Epithelial cell of prostate (primary cell): Measurements from ENCODE around the gene C1orf87.

Experiments used
- DNase-seq: peaks from one replicate; pipeline ENCODE4 v3.0.0-alpha.2; 2011; ENCODE audit warnings: low read depth, low spot score
- H3K27ac ChIP-seq: fragments of 450-650 bp; 2 replicates; pipeline ENCODE4 v1.5.1; 2017; ENCODE audit warnings: mild to moderate bottlenecking

C1orf87 gene

GRCh38 chr1:60073605-60074278 lies at the start of gene C1orf87:
Gene C1orf87 (minus strand): TSS chr1:60073770. CDS start chr1:60072643, 1,127 bp downstream.
- H3K27ac ChIP-seq, result no peak within 1 kb of the TSS
- DNase-seq, result no peak

GRCh38 chr1:60118085-60118484 lies 44.5 kb upstream of the C1orf87 start:
- H3K27ac ChIP-seq, result no peak overlapping the region
- no peak for DNase-seq

- H3K27ac ChIP-seq, result no peak overlapping the region
- DNase-seq, result no peak
Measured at GRCh38 chr1:60114745-60115318, 41.3 kb upstream of the C1orf87 start.

- DNase-seq, result no peak
- H3K27ac ChIP-seq, result no peak overlapping the region
Measured at GRCh38 chr1:60113596-60113995, 40.0 kb upstream of the C1orf87 start.

- no peak for DNase-seq
- no peak overlapping the region for H3K27ac ChIP-seq
Measured at GRCh38 chr1:60113028-60113427, 39.5 kb upstream of the C1orf87 start.

GRCh38 chr1:60111716-60112115 lies 38.1 kb upstream of the C1orf87 start:
- no peak for DNase-seq
- H3K27ac ChIP-seq, result no peak overlapping the region

GRCh38 chr1:60111118-60111517 lies 37.5 kb upstream of the C1orf87 start:
- no peak for DNase-seq
- H3K27ac ChIP-seq, result no peak overlapping the region

- DNase-seq, result no peak
Measured at GRCh38 chr1:60108196-60108595, 34.6 kb upstream of the C1orf87 start.

GRCh38 chr1:60103186-60103585 lies 29.6 kb upstream of the C1orf87 start:
- H3K27ac ChIP-seq, result no peak overlapping the region
- DNase-seq, result no peak

More at GRCh38 chr1:60108196-60108595, 34.6 kb upstream of the C1orf87 start:
- no peak overlapping the region for H3K27ac ChIP-seq

- no peak for DNase-seq
- H3K27ac ChIP-seq, result no peak overlapping the region
Measured at GRCh38 chr1:60102267-60103061, 28.9 kb upstream of the C1orf87 start.

GRCh38 chr1:60101516-60101915 lies 27.9 kb upstream of the C1orf87 start:
- no peak overlapping the region for H3K27ac ChIP-seq
- no peak for DNase-seq

- no peak for DNase-seq
- H3K27ac ChIP-seq, result no peak overlapping the region
Measured at GRCh38 chr1:60091195-60091715, 17.7 kb upstream of the C1orf87 start.

- DNase-seq, result no peak
- no peak overlapping the region for H3K27ac ChIP-seq
Measured at GRCh38 chr1:60090655-60091054, 17.1 kb upstream of the C1orf87 start.

- DNase-seq, result no peak
- no peak overlapping the region for H3K27ac ChIP-seq
Measured at GRCh38 chr1:60088620-60089155, 15.1 kb upstream of the C1orf87 start.

- no peak overlapping the region for H3K27ac ChIP-seq
- DNase-seq, result no peak
Measured at GRCh38 chr1:60087681-60088080, 14.1 kb upstream of the C1orf87 start.

- DNase-seq, result no peak
- H3K27ac ChIP-seq, result no peak overlapping the region
Measured at GRCh38 chr1:60078182-60078581, 4.6 kb upstream of the C1orf87 start.

- H3K27ac ChIP-seq, result no peak overlapping the region
- no peak for DNase-seq
Measured at GRCh38 chr1:60071296-60071695, 2.3 kb downstream of the C1orf87 start.

- DNase-seq, result no peak
- H3K27ac ChIP-seq, result no peak overlapping the region
Measured at GRCh38 chr1:60069691-60070090, 3.9 kb downstream of the C1orf87 start.

GRCh38 chr1:60068393-60069045 lies 5.1 kb downstream of the C1orf87 start:
- DNase-seq, result no peak
- H3K27ac ChIP-seq, result no peak overlapping the region

GRCh38 chr1:60066001-60066400 lies 7.6 kb downstream of the C1orf87 start:
- peak; percentile 53 for DNase-seq

More at GRCh38 chr1:60066001-60066400, 7.6 kb downstream of the C1orf87 start:
- no peak overlapping the region for H3K27ac ChIP-seq
